Activated effector memory CD4-positive, alpha-beta T cell treated with anti-CD3 and anti-CD28 coated beads, Interleukin-2, amount 50 U/mL, for 16 hours (primary cell): ENCODE data around the gene TMEM82.

ENCODE experiments used
- DNase-seq: peaks from one replicate; pipeline ENCODE4 v3.0.0-alpha.2; 2020

TMEM82 gene

GRCh38 chr1:15722411-15722810, 19.9 kb upstream of the TMEM82 start:
- no peak for DNase-seq

GRCh38 chr1:15722836-15723532, 19.3 kb upstream of the TMEM82 start:
- DNase-seq = no peak

GRCh38 chr1:15723631-15724246, 18.6 kb upstream of the TMEM82 start:
- DNase-seq = no peak

GRCh38 chr1:15724949-15725880, 17.1 kb upstream of the TMEM82 start:
- no peak for DNase-seq

- DNase-seq = no peak
These were observed 15.8 kb upstream of the TMEM82 start for GRCh38 chr1:15726508-15726907.

GRCh38 chr1:15727021-15727420, 15.3 kb upstream of the TMEM82 start:
- no peak for DNase-seq

GRCh38 chr1:15727424-15727823, 14.9 kb upstream of the TMEM82 start:
- DNase-seq = no peak

- no peak for DNase-seq
These were observed 14.3 kb upstream of the TMEM82 start for GRCh38 chr1:15727866-15728534.

GRCh38 chr1:15728937-15729657, 13.2 kb upstream of the TMEM82 start:
- DNase-seq = no peak

- DNase-seq = no peak
These were observed 11.9 kb upstream of the TMEM82 start for GRCh38 chr1:15730423-15730822.

- no peak for DNase-seq
These were observed 11.4 kb upstream of the TMEM82 start for GRCh38 chr1:15730936-15731335.

GRCh38 chr1:15731735-15732685, 10.3 kb upstream of the TMEM82 start:
- no peak for DNase-seq

GRCh38 chr1:15732686-15733081, 9.6 kb upstream of the TMEM82 start:
- no peak for DNase-seq

- DNase-seq = no peak
These were observed 9.0 kb upstream of the TMEM82 start for GRCh38 chr1:15733218-15733725.

GRCh38 chr1:15733726-15734226, 8.5 kb upstream of the TMEM82 start:
- DNase-seq = no peak

GRCh38 chr1:15734296-15734695, 8.0 kb upstream of the TMEM82 start:
- DNase-seq = no peak

- DNase-seq = no peak
These were observed 7.4 kb upstream of the TMEM82 start for GRCh38 chr1:15734901-15735300.

- DNase-seq = no peak
These were observed 6.8 kb upstream of the TMEM82 start for GRCh38 chr1:15735304-15736037.

GRCh38 chr1:15736038-15736891, 6.0 kb upstream of the TMEM82 start, which contains the start of gene SLC25A34:
TSS of gene SLC25A34 (plus strand) at chr1:15736258. CDS start at chr1:15736486, 228 bp downstream.
- no peak for DNase-seq
